ENCODE data around the gene ALPK3. TPM values are rescaled to one million over a fixed set of nuclear protein-coding genes. Genes with fewer than 3 reads are reported as not detected.

ALPK3 gene
- polyA plus RNA-seq, 1 donor from 2014 or later = not detected

- Histone ChIP-seq H3K36me3 (ENCODE audit: insufficient read depth, low read length) (no peaks in the 10 kb centered on the region), H3K27ac (ENCODE audit: low read length) (no peak overlapping the region)
These were observed 2.6 kb downstream of the ALPK3 start for GRCh38 chr15:84819791-84820190.

GRCh38 chr15:84821501-84822021 lies 4.4 kb downstream of the ALPK3 start:
- no peak overlapping the region for H3K4me3 ChIP-seq (ENCODE audit: low read length)
- no peaks in the 10 kb centered on the region for H3K27me3 ChIP-seq (ENCODE audit: insufficient read depth, low read depth, low read length)

More at GRCh38 chr15:84819791-84820190, 2.6 kb downstream of the ALPK3 start:
- Histone ChIP-seq H3F3A (ENCODE audit: insufficient read depth, low read length, poor library complexity, severe bottlenecking) (no peaks in the 10 kb centered on the region), H4K20me1 (ENCODE audit: insufficient read depth) (no peaks in the 10 kb centered on the region), H3K9me3 (ENCODE audit: low read length) (no peaks in the 10 kb centered on the region), H3K9ac (ENCODE audit: low read length) (no peak overlapping the region), H3K9me2 (ENCODE audit: insufficient read depth, low read length) (no peaks in the 10 kb centered on the region), H3K27me3 (ENCODE audit: insufficient read depth, low read depth, low read length) (no peaks in the 10 kb centered on the region), H3K79me2 (replicated peaks; ENCODE audit: insufficient read depth, low read length) (no peaks in the 10 kb centered on the region), H2AFZ (ENCODE audit: low read depth, low read length) (no peak overlapping the region), H3K4me3 (ENCODE audit: low read length) (no peak overlapping the region), H3K4me2 (ENCODE audit: low read length) (no peak overlapping the region)
- TF ChIP-seq EP300 (conservative IDR thresholded peaks at IDR 0.05; ENCODE audit: poor library complexity, severe bottlenecking) (no peak), CTCF (IDR thresholded peaks at IDR 0.05; ENCODE audit: poor library complexity, severe bottlenecking) (no peak), POLR2AphosphoS5 (IDR thresholded peaks at IDR 0.05) (no peak), SMC3 (conservative IDR thresholded peaks at IDR 0.05; ENCODE audit: poor library complexity) (no peak), EZH2 (IDR thresholded peaks at IDR 0.05; ENCODE audit: borderline replicate concordance, insufficient read depth, low read length, poor library complexity, severe bottlenecking) (no peak), RAD21 (conservative IDR thresholded peaks at IDR 0.05) (no peak), MXI1 (conservative IDR thresholded peaks at IDR 0.05; ENCODE audit: poor library complexity, severe bottlenecking) (no peak), TAF1 (IDR thresholded peaks at IDR 0.05; ENCODE audit: low read depth) (no peak)
- TF ChIP-seq, protein P1, sequence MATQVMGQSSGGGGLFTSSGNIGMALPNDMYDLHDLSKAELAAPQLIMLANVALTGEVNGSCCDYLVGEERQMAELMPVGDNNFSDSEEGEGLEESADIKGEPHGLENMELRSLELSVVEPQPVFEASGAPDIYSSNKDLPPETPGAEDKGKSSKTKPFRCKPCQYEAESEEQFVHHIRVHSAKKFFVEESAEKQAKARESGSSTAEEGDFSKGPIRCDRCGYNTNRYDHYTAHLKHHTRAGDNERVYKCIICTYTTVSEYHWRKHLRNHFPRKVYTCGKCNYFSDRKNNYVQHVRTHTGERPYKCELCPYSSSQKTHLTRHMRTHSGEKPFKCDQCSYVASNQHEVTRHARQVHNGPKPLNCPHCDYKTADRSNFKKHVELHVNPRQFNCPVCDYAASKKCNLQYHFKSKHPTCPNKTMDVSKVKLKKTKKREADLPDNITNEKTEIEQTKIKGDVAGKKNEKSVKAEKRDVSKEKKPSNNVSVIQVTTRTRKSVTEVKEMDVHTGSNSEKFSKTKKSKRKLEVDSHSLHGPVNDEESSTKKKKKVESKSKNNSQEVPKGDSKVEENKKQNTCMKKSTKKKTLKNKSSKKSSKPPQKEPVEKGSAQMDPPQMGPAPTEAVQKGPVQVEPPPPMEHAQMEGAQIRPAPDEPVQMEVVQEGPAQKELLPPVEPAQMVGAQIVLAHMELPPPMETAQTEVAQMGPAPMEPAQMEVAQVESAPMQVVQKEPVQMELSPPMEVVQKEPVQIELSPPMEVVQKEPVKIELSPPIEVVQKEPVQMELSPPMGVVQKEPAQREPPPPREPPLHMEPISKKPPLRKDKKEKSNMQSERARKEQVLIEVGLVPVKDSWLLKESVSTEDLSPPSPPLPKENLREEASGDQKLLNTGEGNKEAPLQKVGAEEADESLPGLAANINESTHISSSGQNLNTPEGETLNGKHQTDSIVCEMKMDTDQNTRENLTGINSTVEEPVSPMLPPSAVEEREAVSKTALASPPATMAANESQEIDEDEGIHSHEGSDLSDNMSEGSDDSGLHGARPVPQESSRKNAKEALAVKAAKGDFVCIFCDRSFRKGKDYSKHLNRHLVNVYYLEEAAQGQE (IDR thresholded peaks at IDR 0.05; ENCODE audit: borderline replicate concordance) = no peak

More at GRCh38 chr15:84821501-84822021, 4.4 kb downstream of the ALPK3 start:
- Histone ChIP-seq H3K9ac (ENCODE audit: low read length) (no peak overlapping the region), H3K27ac (ENCODE audit: low read length) (no peak overlapping the region), H3F3A (ENCODE audit: insufficient read depth, low read length, poor library complexity, severe bottlenecking) (no peaks in the 10 kb centered on the region), H4K20me1 (ENCODE audit: insufficient read depth) (no peaks in the 10 kb centered on the region), H3K9me3 (ENCODE audit: low read length) (no peaks in the 10 kb centered on the region), H3K9me2 (ENCODE audit: insufficient read depth, low read length) (no peaks in the 10 kb centered on the region), H2AFZ (ENCODE audit: low read depth, low read length) (no peak overlapping the region), H3K79me2 (replicated peaks; ENCODE audit: insufficient read depth, low read length) (no peaks in the 10 kb centered on the region), H3K4me2 (ENCODE audit: low read length) (no peak overlapping the region), H3K36me3 (ENCODE audit: insufficient read depth, low read length) (no peaks in the 10 kb centered on the region)
- no peak for TF ChIP-seq CTCF (IDR thresholded peaks at IDR 0.05; ENCODE audit: poor library complexity, severe bottlenecking)
- no peak for TF ChIP-seq EZH2 (IDR thresholded peaks at IDR 0.05; ENCODE audit: borderline replicate concordance, insufficient read depth, low read length, poor library complexity, severe bottlenecking)
- no peak for TF ChIP-seq POLR2AphosphoS5 (IDR thresholded peaks at IDR 0.05)
- TF ChIP-seq TAF1 (IDR thresholded peaks at IDR 0.05; ENCODE audit: low read depth) = no peak
- TF ChIP-seq EP300 (conservative IDR thresholded peaks at IDR 0.05; ENCODE audit: poor library complexity, severe bottlenecking) = no peak
- TF ChIP-seq, protein P1 (IDR thresholded peaks at IDR 0.05; ENCODE audit: borderline replicate concordance) = no peak
- TF ChIP-seq RAD21 (conservative IDR thresholded peaks at IDR 0.05) = no peak
- no peak for TF ChIP-seq MXI1 (conservative IDR thresholded peaks at IDR 0.05; ENCODE audit: poor library complexity, severe bottlenecking)
- TF ChIP-seq SMC3 (conservative IDR thresholded peaks at IDR 0.05; ENCODE audit: poor library complexity) = no peak
